ENCODE data around the gene LIN52. TPM values are rescaled to one million over a fixed set of nuclear protein-coding genes. Genes with fewer than 3 reads are reported as not detected.

The LIN52 gene
- total and polyA plus RNA-seq, 9 donors = 7.9 to 13.5 (median 10.4) TPM

DNA sequence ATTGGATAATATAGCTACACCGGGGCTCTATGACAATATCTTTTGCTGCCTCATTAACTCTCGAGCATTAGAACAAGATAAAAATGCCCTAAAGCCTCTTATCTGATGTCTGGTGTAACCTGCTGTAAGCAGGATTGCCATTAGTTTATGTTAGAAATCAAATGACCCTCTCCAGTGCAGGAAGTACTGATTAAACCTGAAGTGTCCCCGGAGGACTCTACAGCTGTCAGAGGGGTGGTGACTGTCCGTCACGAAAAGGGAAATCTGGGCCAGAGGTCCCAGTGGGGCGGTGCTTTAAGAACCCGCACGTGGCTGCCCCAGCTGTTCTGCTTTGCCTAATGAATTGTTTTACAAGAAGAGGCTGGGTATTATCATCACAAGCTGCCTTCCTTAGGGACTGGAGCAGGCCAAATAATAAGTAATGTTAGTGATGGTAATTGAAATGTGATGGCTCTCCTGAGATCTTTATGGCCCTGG lies 55.7 kb downstream of the LIN52 start:
- H3K36me3 ChIP-seq (ENCODE audit: control insufficient read depth, insufficient read depth, low read length) = no peaks in the 10 kb centered on the region
- DNase-seq = peak; percentile 81
- 5% methylated on average over 6 of the region's 8 CpGs for WGBS (ENCODE audit: insufficient coverage)
- no peak overlapping the region for H3K4me3 ChIP-seq (ENCODE audit: low read length)
- H3K27ac ChIP-seq (ENCODE audit: low read length) = no peak overlapping the region
- no peaks in the 10 kb centered on the region for H3K27me3 ChIP-seq (ENCODE audit: control insufficient read depth, insufficient read depth, low read length)
- no peaks in the 10 kb centered on the region for H3K9me3 ChIP-seq (replicated peaks; ENCODE audit: control insufficient read depth, low read depth, low read length)
- peaks cover 4% of the 10 kb centered on the region for H3K4me1 ChIP-seq (ENCODE audit: control insufficient read depth, insufficient read depth, low read length)

DNA sequence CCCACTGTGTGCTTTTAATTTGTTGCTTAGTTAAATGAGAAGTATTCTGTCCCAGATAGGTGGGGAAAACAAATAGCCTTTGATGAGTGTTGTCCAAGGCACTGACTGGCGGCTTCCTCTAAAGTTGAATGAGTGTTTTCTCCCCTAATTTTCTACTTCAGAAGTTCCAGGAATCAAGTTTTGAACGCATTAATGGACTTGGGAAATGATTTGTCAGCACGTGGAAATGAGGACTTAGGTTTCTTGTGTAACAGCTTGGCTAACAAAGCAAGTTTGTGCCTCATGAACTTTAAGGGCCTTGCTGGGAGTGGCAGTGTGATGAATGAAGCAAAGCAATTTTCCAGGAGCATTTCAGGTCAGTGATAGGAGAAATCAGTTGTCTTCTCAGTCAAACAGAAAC lies 56.9 kb downstream of the LIN52 start:
- Histone ChIP-seq H3K27me3 (ENCODE audit: control insufficient read depth, insufficient read depth, low read length) (no peaks in the 10 kb centered on the region), H3K27ac (ENCODE audit: low read length) (no peak overlapping the region), H3K36me3 (ENCODE audit: control insufficient read depth, insufficient read depth, low read length) (no peaks in the 10 kb centered on the region), H3K9me3 (replicated peaks; ENCODE audit: control insufficient read depth, low read depth, low read length) (no peaks in the 10 kb centered on the region), H3K4me1 (ENCODE audit: control insufficient read depth, insufficient read depth, low read length) (peaks cover 4% of the 10 kb centered on the region), H3K4me3 (ENCODE audit: low read length) (no peak overlapping the region)
- WGBS (ENCODE audit: insufficient coverage) = 57% methylated on average over 1 of the region's 3 CpGs
- DNase-seq = peak; percentile 4

DNA sequence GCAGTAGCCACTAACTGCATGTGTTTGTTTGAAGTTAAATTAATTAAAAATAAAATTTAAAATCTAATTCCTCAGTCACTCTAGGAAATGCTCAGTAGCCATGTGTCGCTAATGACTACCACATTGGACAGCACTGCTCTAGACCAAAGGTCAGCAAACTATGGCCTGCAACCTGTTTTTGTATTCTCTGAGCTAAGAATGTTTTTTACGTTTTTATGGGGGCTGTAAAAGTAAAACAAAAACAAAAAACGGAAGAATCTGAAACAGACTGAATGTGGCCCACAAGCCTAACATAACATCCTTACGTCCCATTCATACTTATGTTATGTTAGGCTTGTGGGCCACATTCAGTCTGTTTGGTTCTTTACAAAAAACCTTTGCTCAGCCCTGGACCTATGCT lies 57.8 kb downstream of the LIN52 start:
- Histone ChIP-seq H3K4me3 (ENCODE audit: low read length) (no peak overlapping the region), H3K27ac (ENCODE audit: low read length) (no peak overlapping the region), H3K27me3 (ENCODE audit: control insufficient read depth, insufficient read depth, low read length) (no peaks in the 10 kb centered on the region), H3K9me3 (replicated peaks; ENCODE audit: control insufficient read depth, low read depth, low read length) (no peaks in the 10 kb centered on the region), H3K36me3 (ENCODE audit: control insufficient read depth, insufficient read depth, low read length) (no peaks in the 10 kb centered on the region), H3K4me1 (ENCODE audit: control insufficient read depth, insufficient read depth, low read length) (peaks cover 4% of the 10 kb centered on the region)
- no CpG with 5 or more reads among the region's 4 CpGs for WGBS (ENCODE audit: insufficient coverage)
- no peak for DNase-seq

DNA sequence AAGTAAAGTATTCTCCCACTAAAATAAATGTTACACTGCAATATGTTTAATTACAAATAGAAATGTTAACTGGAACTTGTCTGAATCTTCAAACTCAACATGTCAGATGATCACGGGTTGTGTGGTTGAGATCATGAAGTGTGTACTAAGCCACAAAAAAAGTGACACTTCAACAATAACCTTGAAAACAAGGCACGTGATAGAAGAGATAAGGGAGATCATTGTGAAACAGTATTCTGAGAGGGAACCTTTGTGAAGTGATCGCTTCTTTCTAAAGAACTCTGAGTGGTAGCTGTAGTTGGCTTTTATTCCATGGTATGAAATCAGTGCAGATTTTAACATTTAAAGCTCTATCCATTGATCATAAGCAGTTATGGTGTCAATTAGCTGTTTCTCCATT lies 60.0 kb downstream of the LIN52 start:
- H3K4me3 ChIP-seq (ENCODE audit: low read length) = no peak overlapping the region
- no peaks in the 10 kb centered on the region for H3K9me3 ChIP-seq (replicated peaks; ENCODE audit: control insufficient read depth, low read depth, low read length)
- H3K4me1 ChIP-seq (ENCODE audit: control insufficient read depth, insufficient read depth, low read length) = peaks cover 4% of the 10 kb centered on the region
- H3K36me3 ChIP-seq (ENCODE audit: control insufficient read depth, insufficient read depth, low read length) = no peaks in the 10 kb centered on the region
- H3K27me3 ChIP-seq (ENCODE audit: control insufficient read depth, insufficient read depth, low read length) = no peaks in the 10 kb centered on the region
- no peak for DNase-seq
- no CpG with 5 or more reads among the region's 3 CpGs for WGBS (ENCODE audit: insufficient coverage)
- no peak overlapping the region for H3K27ac ChIP-seq (ENCODE audit: low read length)

DNA sequence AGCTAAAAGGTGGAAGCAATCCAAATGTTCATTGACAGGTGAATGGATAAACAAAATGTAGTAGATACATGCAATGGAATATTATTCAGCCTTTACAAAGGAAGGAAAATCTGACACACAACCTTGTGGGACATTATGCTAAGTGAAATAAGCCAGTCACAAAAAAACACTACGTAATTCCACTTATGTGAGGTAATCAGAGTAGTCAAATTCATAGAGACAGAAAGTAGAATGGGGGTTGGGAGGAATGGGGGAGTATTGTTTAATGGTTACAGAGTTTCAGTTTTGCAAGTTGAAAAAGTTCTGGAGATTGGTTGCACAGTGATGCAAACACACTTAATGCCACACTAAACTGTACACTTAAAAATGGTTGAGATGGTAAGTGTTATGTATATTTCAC lies 62.8 kb downstream of the LIN52 start:
- Histone ChIP-seq H3K27me3 (ENCODE audit: control insufficient read depth, insufficient read depth, low read length) (no peaks in the 10 kb centered on the region), H3K4me1 (ENCODE audit: control insufficient read depth, insufficient read depth, low read length) (no peaks in the 10 kb centered on the region), H3K4me3 (ENCODE audit: low read length) (no peak overlapping the region), H3K9me3 (replicated peaks; ENCODE audit: control insufficient read depth, low read depth, low read length) (no peaks in the 10 kb centered on the region), H3K27ac (ENCODE audit: low read length) (no peak overlapping the region), H3K36me3 (ENCODE audit: control insufficient read depth, insufficient read depth, low read length) (no peaks in the 10 kb centered on the region)
- WGBS (ENCODE audit: insufficient coverage) = no CpG with 5 or more reads among the region's 1 CpG
- DNase-seq = no peak

DNA sequence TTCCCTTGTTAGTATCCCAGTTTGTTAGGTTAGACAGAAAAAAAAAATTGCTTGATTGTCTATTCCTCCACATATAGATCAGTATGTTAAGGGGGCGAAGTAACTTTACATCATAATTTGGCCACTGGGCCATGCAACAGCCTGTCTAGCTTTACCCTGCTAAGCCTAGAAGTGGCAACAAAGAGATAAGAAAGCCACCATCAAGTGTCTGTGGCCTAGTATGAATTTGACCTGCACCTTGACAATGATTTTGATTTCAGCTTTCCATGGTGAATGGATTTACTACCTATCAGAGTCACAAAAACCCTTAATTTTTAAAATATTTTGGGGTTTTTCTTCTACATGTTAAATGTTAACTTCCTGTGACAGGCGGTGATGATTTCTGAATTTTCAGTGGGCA lies 63.9 kb downstream of the LIN52 start:
- DNase-seq = no peak
- no CpG with 5 or more reads among the region's 2 CpGs for WGBS (ENCODE audit: insufficient coverage)
- no peaks in the 10 kb centered on the region for H3K36me3 ChIP-seq (ENCODE audit: control insufficient read depth, insufficient read depth, low read length)
- no peak overlapping the region for H3K27ac ChIP-seq (ENCODE audit: low read length)
- H3K4me3 ChIP-seq (ENCODE audit: low read length) = no peak overlapping the region
- no peaks in the 10 kb centered on the region for H3K9me3 ChIP-seq (replicated peaks; ENCODE audit: control insufficient read depth, low read depth, low read length)
- H3K27me3 ChIP-seq (ENCODE audit: control insufficient read depth, insufficient read depth, low read length) = no peaks in the 10 kb centered on the region
- no peaks in the 10 kb centered on the region for H3K4me1 ChIP-seq (ENCODE audit: control insufficient read depth, insufficient read depth, low read length)

DNA sequence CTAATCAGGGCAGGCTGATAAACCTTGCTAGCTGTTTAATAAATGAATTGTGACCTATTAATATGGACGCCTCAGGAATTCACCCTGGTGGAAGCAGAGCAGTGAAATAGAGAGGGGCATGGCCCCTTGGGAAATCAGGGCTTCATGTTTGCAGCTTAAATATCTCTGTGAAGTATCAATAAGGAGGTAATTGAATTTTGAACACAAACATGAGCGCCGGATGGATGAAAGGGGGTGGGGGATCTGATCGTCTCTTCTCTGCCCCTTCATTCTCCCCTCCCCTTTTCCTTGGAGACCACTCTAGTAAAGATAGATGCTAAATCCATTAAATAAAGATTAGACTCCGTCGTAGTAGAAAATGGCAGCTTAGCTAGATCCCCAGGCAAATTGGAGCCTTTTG lies 70.5 kb downstream of the LIN52 start:
- H3K27me3 ChIP-seq (ENCODE audit: control insufficient read depth, insufficient read depth, low read length) = no peaks in the 10 kb centered on the region
- no peaks in the 10 kb centered on the region for H3K9me3 ChIP-seq (replicated peaks; ENCODE audit: control insufficient read depth, low read depth, low read length)
- H3K27ac ChIP-seq (ENCODE audit: low read length) = no peak overlapping the region
- no peak overlapping the region for H3K4me3 ChIP-seq (ENCODE audit: low read length)
- DNase-seq = no peak
- no peaks in the 10 kb centered on the region for H3K4me1 ChIP-seq (ENCODE audit: control insufficient read depth, insufficient read depth, low read length)
- 43% methylated on average over 1 of the region's 6 CpGs for WGBS (ENCODE audit: insufficient coverage)
- H3K36me3 ChIP-seq (ENCODE audit: control insufficient read depth, insufficient read depth, low read length) = peaks cover 3% of the 10 kb centered on the region

DNA sequence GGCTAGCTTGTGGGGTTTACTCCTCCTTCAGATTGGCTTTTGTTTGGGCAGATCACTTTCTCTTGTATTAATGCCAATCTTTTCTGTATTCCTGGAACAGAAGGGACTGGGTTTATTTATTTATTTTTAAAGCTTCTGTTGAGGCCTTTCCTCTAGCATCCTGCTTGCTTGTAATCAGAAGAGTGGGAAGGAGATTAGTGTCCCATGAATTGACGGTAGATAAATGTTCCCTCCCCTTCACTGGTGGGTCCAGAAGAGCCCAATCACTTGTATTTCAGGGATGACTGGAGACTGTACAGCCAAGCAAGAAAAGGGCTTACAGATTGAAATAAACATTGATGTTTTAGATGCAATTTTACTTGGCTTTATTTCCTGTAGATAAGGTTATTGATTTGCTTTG lies 71.0 kb downstream of the LIN52 start:
- Histone ChIP-seq H3K4me1 (ENCODE audit: control insufficient read depth, insufficient read depth, low read length) (no peaks in the 10 kb centered on the region), H3K27me3 (ENCODE audit: control insufficient read depth, insufficient read depth, low read length) (no peaks in the 10 kb centered on the region)
- WGBS (ENCODE audit: insufficient coverage) = no CpG with 5 or more reads among the region's 1 CpG

DNA sequence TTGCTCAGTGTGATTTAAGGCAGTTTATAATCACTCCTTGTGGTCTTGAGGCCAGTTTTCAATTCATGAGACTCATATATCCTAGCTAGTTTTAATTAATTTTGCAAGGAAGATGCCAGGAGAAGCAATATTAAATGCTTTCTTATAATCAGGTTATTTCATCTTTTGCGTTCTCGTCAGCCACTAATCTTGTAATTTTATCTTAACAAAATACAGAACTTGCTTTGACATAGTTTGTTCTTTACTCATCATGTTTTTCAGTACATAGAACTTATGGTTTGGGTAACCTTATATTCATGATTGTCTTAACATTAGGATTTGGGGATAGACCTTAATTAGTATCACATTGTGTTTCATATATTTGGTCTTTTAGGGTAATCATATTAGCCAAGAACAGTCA lies 76.0 kb downstream of the LIN52 start:
- H3K36me3 ChIP-seq (ENCODE audit: control insufficient read depth, insufficient read depth, low read length) = peaks cover 5% of the 10 kb centered on the region
- H3K4me1 ChIP-seq (ENCODE audit: control insufficient read depth, insufficient read depth, low read length) = no peaks in the 10 kb centered on the region
- H3K27ac ChIP-seq (ENCODE audit: low read length) = no peak overlapping the region
- no peak for DNase-seq
- no peaks in the 10 kb centered on the region for H3K27me3 ChIP-seq (ENCODE audit: control insufficient read depth, insufficient read depth, low read length)
- no peaks in the 10 kb centered on the region for H3K9me3 ChIP-seq (replicated peaks; ENCODE audit: control insufficient read depth, low read depth, low read length)
- no CpG with 5 or more reads among the region's 2 CpGs for WGBS (ENCODE audit: insufficient coverage)
- H3K4me3 ChIP-seq (ENCODE audit: low read length) = no peak overlapping the region

More for the DNA sequence above, 71.0 kb downstream of the LIN52 start:
- peaks cover 3% of the 10 kb centered on the region for H3K36me3 ChIP-seq (ENCODE audit: control insufficient read depth, insufficient read depth, low read length)
- no peak for DNase-seq
- H3K27ac ChIP-seq (ENCODE audit: low read length) = no peak overlapping the region
- H3K4me3 ChIP-seq (ENCODE audit: low read length) = no peak overlapping the region
- no peaks in the 10 kb centered on the region for H3K9me3 ChIP-seq (replicated peaks; ENCODE audit: control insufficient read depth, low read depth, low read length)

DNA sequence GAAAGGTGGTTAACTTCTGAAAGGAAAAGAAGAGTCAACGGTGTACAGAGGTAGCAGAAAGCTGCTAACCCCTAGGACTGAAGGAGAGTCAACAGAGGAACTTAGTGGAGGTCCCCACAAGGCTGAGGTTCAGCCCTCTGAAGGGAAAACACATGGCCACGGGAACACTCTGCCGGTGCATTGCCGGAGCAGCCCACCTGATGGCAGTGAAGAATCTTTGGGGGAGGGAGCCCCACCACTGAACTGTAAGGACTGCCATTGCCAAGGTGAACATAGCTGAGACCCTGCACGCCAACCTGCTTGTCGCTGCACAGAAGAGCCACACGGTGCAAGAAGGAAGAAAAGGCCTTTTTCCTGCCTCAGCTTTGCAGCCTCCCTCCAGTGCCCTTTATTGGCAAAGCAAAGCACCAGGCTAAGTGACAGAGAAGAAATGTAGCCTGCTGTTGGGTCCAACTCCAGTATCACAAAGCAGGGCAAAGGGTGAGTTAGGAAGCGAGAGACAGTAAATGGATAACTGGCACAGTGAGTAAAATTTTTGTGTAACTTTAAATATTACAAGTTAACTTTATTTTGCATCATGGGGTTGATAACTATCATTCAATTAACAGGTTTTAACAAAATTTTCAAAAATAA lies 76.9 kb downstream of the LIN52 start:
- no peaks in the 10 kb centered on the region for H3K27me3 ChIP-seq (ENCODE audit: control insufficient read depth, insufficient read depth, low read length)
- H3K4me3 ChIP-seq (ENCODE audit: low read length) = no peak overlapping the region
- DNase-seq = no peak
- peaks cover 5% of the 10 kb centered on the region for H3K36me3 ChIP-seq (ENCODE audit: control insufficient read depth, insufficient read depth, low read length)
- H3K27ac ChIP-seq (ENCODE audit: low read length) = no peak overlapping the region
- H3K4me1 ChIP-seq (ENCODE audit: control insufficient read depth, insufficient read depth, low read length) = no peaks in the 10 kb centered on the region
- WGBS (ENCODE audit: insufficient coverage) = 80% methylated on average over 6 of the region's 8 CpGs
- H3K9me3 ChIP-seq (replicated peaks; ENCODE audit: control insufficient read depth, low read depth, low read length) = no peaks in the 10 kb centered on the region

DNA sequence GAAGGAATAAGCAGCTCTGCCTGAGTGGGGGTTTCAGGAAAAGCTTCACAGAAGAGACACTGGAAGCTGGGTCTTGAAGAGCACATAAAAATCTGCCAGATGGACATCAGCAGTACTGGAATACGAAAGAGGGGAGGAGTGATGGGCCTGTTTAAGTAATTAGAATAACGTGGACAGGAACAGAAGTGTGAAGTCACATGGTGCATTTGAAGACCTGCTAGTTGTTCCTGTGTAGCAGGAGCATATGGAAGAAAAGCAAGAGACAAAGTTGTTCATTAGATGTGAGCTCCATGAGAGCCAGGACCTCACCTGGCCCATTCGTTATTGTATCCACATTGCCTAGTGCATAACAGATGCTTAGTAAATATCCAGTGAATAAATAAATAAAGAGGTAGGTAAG lies 85.2 kb downstream of the LIN52 start:
- Histone ChIP-seq H3K9me3 (replicated peaks; ENCODE audit: control insufficient read depth, low read depth, low read length) (no peaks in the 10 kb centered on the region), H3K4me3 (ENCODE audit: low read length) (no peak overlapping the region)
- 29% methylated on average over 2 of the region's 3 CpGs for WGBS (ENCODE audit: insufficient coverage)

More for the DNA sequence above, 85.2 kb downstream of the LIN52 start:
- no peak for DNase-seq
- H3K36me3 ChIP-seq (ENCODE audit: control insufficient read depth, insufficient read depth, low read length) = no peaks in the 10 kb centered on the region
- no peak overlapping the region for H3K27ac ChIP-seq (ENCODE audit: low read length)
- no peaks in the 10 kb centered on the region for H3K27me3 ChIP-seq (ENCODE audit: control insufficient read depth, insufficient read depth, low read length)
- no peaks in the 10 kb centered on the region for H3K4me1 ChIP-seq (ENCODE audit: control insufficient read depth, insufficient read depth, low read length)
